GM12878 (cell line): ENCODE results near the gene DLK1. TPM values are rescaled to one million over a fixed set of nuclear protein-coding genes. Genes with fewer than 3 reads are reported as not detected.

Experiments
- ATAC-seq: fragments of 200-7000 bp; cut with Tn5 transposase; 3 replicates; pipeline ENCODE4 v1.9.1; 2020; ENCODE audit warnings: mild to moderate bottlenecking, moderate library complexity
- BruUV-seq: library from RNA; stranded (reverse); fragments of 400-500 nt; replicated peaks from 2 replicates; lab custom pipeline; 2021; lab: Mats Ljungman, UMichigan
- CTCF ChIA-PET: fragments of 300-600 bp; sonication (Branson Sonifier 250); formaldehyde crosslinking; extraction: SDS; loops from one replicate; lab custom pipeline; 2021; ENCODE audit warnings: inconsistent platforms; lab: Yijun Ruan, JAX
- POLR2A ChIA-PET: fragments of 350-600 bp; formaldehyde crosslinking; extraction: SDS; loops from one replicate; lab custom pipeline; 2021; ENCODE audit warnings: inconsistent platforms; lab: Charles Lee
- RAD21 ChIA-PET: fragments of 300-600 bp; sonication (Branson Sonifier 250); formaldehyde crosslinking; loops from one replicate; lab custom pipeline; 2023; ENCODE audit warnings: antibody characterized with exemption; ENCODE audit not compliant: unreplicated experiment; lab: Charles Lee
- SMC1A ChIA-PET: fragments of 300-600 bp; sonication (Branson Sonifier 250); formaldehyde crosslinking; loops from one replicate; lab custom pipeline; 2023; ENCODE audit not compliant: unreplicated experiment, uncharacterized antibody; lab: Charles Lee
- DNase-seq: peaks from one replicate; pipeline ENCODE4 v3.0.0-alpha.2; 2011; ENCODE audit warnings: low read depth, low spot score
- FAIRE-seq: peaks from 3 replicates; lab custom pipeline; 2011; peaks lifted over from hg19 to GRCh38; lab: Jason Lieb, UNC
- H2AFZ ChIP-seq: 2 replicates; pipeline ENCODE4 v1.6.0; 2011; ENCODE audit warnings: low read depth, low read length, control low read depth; ENCODE audit not compliant: control insufficient read depth
- H3K27ac ChIP-seq: 2 replicates; pipeline ENCODE4 v1.5.1; 2011; ENCODE audit warnings: control low read depth; ENCODE audit not compliant: control insufficient read depth, insufficient read depth
- H3K27me3 ChIP-seq, 2 experiments: replicated peaks in 1 of 2; 2 replicates each; pipeline versions ENCODE4 v1.6.0 to v1.6.1; 2011; ENCODE audit warnings: low read length in 1 of 2; ENCODE audit not compliant: control insufficient read depth in 2 of 2, insufficient read depth in 2 of 2
- H3K36me3 ChIP-seq, 2 experiments: 2 replicates each; pipeline ENCODE4 v1.5.1; 2011; ENCODE audit warnings: low read length in 1 of 2; ENCODE audit not compliant: control insufficient read depth in 2 of 2, insufficient read depth in 2 of 2
- H3K4me1 ChIP-seq: 2 replicates; pipeline ENCODE4 v1.6.1; 2011; ENCODE audit warnings: mild to moderate bottlenecking, low read length, moderate library complexity, mixed read lengths; ENCODE audit not compliant: control insufficient read depth, insufficient read depth
- H3K4me2 ChIP-seq: 2 replicates; pipeline ENCODE4 v1.6.0; 2011; ENCODE audit warnings: control low read depth; ENCODE audit not compliant: control insufficient read depth, insufficient read depth
- H3K4me3 ChIP-seq: fragments of 200-600 bp; sonication (generic); 2 replicates; pipeline ENCODE4 v1.5.1; 2016
- H3K79me2 ChIP-seq: 2 replicates; pipeline ENCODE4 v1.6.0; 2011; ENCODE audit warnings: low read length; ENCODE audit not compliant: control insufficient read depth, insufficient read depth
- H3K9ac ChIP-seq: 2 replicates; pipeline ENCODE4 v1.8.0; 2011; ENCODE audit warnings: low read length, control low read depth, mixed read lengths; ENCODE audit not compliant: control insufficient read depth, insufficient read depth
- H3K9me3 ChIP-seq: replicated peaks from 3 replicates; pipeline ENCODE4 v1.5.1; 2011; ENCODE audit warnings: mild to moderate bottlenecking, low read length; ENCODE audit not compliant: control insufficient read depth, insufficient read depth
- H4K20me1 ChIP-seq: 2 replicates; pipeline ENCODE4 v1.6.0; 2011; ENCODE audit not compliant: control insufficient read depth, insufficient read depth
- GABPA ChIP-seq: IDR thresholded peaks from 2 replicates; pipeline ENCODE4 v1.6.1; 2014; ENCODE audit warnings: antibody characterized with exemption, low read depth, mild to moderate bottlenecking, inconsistent platforms
- KAT2A ChIP-seq: conservative IDR thresholded peaks from 2 replicates; pipeline ENCODE4 v1.6.1; 2011; ENCODE audit warnings: low read depth, low read length; ENCODE audit not compliant: control insufficient read depth
- MXI1 ChIP-seq: fragments of 150-350 bp; IDR thresholded peaks from 2 replicates; pipeline ENCODE4 v1.6.1; 2011; ENCODE audit warnings: low read depth, mild to moderate bottlenecking, inconsistent platforms, low read length, improper control_type of control experiment
- MYC ChIP-seq: IDR thresholded peaks from 2 replicates; pipeline ENCODE4 v1.6.1; 2011; ENCODE audit warnings: mild to moderate bottlenecking, low read length, moderate library complexity, inconsistent platforms; ENCODE audit not compliant: insufficient read depth, insufficient replicate concordance, insufficient read length, severe bottlenecking
- NFYA ChIP-seq: IDR thresholded peaks from 2 replicates; pipeline ENCODE4 v1.6.1; 2011; ENCODE audit warnings: low read depth, mild to moderate bottlenecking, low read length, improper control_type of control experiment, borderline replicate concordance
- PML ChIP-seq: IDR thresholded peaks from 2 replicates; pipeline ENCODE4 v1.6.1; 2012; ENCODE audit warnings: low read length, inconsistent platforms
- TARDBP ChIP-seq: IDR thresholded peaks from 2 replicates; pipeline ENCODE4 v1.6.1; 2016; ENCODE audit warnings: borderline replicate concordance
- ZNF24 ChIP-seq: fragments of 450-650 bp; IDR thresholded peaks from 2 replicates; pipeline ENCODE4 v1.6.1; 2017; ENCODE audit warnings: antibody characterized with exemption, mild to moderate bottlenecking
- ZZZ3 ChIP-seq: IDR thresholded peaks from 2 replicates; pipeline ENCODE4 v1.6.1; 2011; ENCODE audit warnings: low read depth; ENCODE audit not compliant: control insufficient read depth, insufficient read length
- WGBS: methylation state at CpG from one replicate; pipeline ENCODE4 v1.1.6; 2016; ENCODE audit warnings: low lambda C conversion rate; ENCODE audit not compliant: insufficient replicate concordance, insufficient coverage; ENCODE audit errors: missing lambda C conversion rate; 5-methylcytosine and 5-hydroxymethylcytosine counted together
- in situ Hi-C: fragments of 300-500 bp; cut with MboI; formaldehyde crosslinking; loops from 9 replicates; pipeline ENCODE4 v1.14.3; 2018; ENCODE audit warnings: mixed read lengths
- intact Hi-C: fragments of 100-400 bp; cut with micrococcal nuclease; formaldehyde crosslinking; loops from one replicate; pipeline ENCODE4 v1.14.2; 2022; ENCODE audit not compliant: unreplicated experiment
- polyA plus RNA-seq, 11 experiments: library from polyadenylated mRNA; depleted of rRNA in 4 of 11; unstranded in 6 of 11; stranded (reverse) in 5 of 11; fragments of >200 nt; fragmentation: Nextera tagmentation in 4 of 11; fragmentation: Illumina TruSeq in 1 of 11; extraction: Ambion mirVana in 4 of 11; extraction: Trizol in 1 of 11; gene quantifications; 1 replicate in 1 of 11; 2 replicates in 10 of 11; pipeline versions ENCODE4 v1.2.1 to v1.2.3, GENCODE V29; 2011 to 2016; ENCODE audit warnings: inconsistent platforms in 2 of 11, missing spikeins in 2 of 11, low read depth in 1 of 11
- total RNA-seq, 4 experiments: library from RNA; depleted of rRNA in 3 of 4; stranded (reverse); fragments of >200 nt in 3 of 4; fragmentation: Illumina TruSeq in 1 of 4; extraction: Trizol in 1 of 4; gene quantifications; 2 replicates each; pipeline versions ENCODE4 v1.2.1 to v1.2.3, GENCODE V29; 2013 to 2021
- TF ChIP-seq, protein P1 (sequence below), 3 experiments: IDR thresholded peaks in 2 of 3; conservative IDR thresholded peaks in 1 of 3; 2 replicates each; pipeline ENCODE4 v1.5.1; 2011; ENCODE audit warnings: low read depth in 3 of 3, low read length in 3 of 3, mild to moderate bottlenecking in 3 of 3, control low read depth in 2 of 3, moderate library complexity in 2 of 3, inconsistent platforms in 1 of 3, mixed read lengths in 1 of 3; ENCODE audit not compliant: control insufficient read depth in 2 of 3, insufficient read depth in 1 of 3; ENCODE audit errors: extremely low read depth in 1 of 3

DLK1 gene
- total and polyA plus RNA-seq, 10 of the 15 experiments (the other 5 are each of a cell fraction or from before 2014, with no cell fraction given) = 0.87 TPM; not detected in 9

DNA sequence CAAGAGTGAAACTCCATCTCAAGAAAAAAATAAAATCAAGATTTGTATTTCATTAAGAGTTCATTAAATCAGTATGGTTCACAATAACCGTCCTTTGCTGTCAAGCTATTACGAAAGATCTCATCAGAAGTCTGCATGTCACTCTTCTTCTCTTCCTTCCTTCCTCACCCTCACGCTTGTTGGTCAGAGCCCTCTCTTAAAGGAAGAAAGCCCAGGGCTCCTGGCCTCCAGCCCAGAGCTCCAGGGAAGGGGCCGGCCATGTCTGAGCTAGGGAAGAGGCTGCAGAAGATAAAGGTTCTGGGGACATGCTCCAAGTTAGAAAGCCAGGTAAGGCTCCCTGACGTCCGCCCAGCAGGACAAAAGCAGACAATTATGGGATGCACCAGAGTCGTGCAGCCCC, 43.1 kb upstream of the DLK1 start (continued):
- no peak for TF ChIP-seq KAT2A

DNA sequence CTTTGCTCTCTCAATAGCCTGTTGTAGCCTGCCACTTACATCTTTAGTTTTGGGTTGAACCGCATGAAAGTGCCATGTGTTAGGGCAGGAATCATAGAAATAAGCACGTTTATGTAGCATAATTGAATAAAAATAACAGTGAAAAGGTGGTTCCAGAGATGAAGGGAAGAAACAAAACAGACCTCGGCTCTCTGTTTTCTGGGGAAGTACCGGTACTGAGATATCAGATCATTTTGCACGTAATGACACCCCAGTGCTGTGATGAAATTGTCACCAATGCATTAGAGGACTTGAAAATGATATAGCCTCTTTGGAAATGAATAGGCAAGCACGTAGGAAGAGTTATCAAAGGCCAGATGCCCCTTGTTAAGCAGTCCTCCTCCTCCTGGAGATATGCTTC, 42.5 kb upstream of the DLK1 start:
- Histone ChIP-seq H3K9me3 (no peaks in the 10 kb centered on the region), H3K79me2 (no peaks in the 10 kb centered on the region), H3K9ac (no peak overlapping the region), H3K4me3 (no peak overlapping the region), H3K36me3 (no peaks in the 10 kb centered on the region), H3K27ac (no peak overlapping the region), H3K4me1 (no peaks in the 10 kb centered on the region), H4K20me1 (no peaks in the 10 kb centered on the region), H3K27me3 (no peaks in the 10 kb centered on the region), H2AFZ (no peak overlapping the region), H3K4me2 (no peak overlapping the region)
- ChIA-PET POLR2A (no interaction called here), RAD21 (interaction anchor here (0.6 kb wide), 1 partner anchor 215 kb away, joined by 3 read pairs; no protein-coding TSS in a partner anchor), CTCF (no interaction called here), SMC1A (no interaction called here)
- ATAC-seq = no peak
- 8% methylated on average over 6 of the region's 6 CpGs for WGBS
- intact Hi-C loops = no loop called here
- no peak for FAIRE-seq
- BruUV-seq = no TSS peak
- in situ Hi-C loops = no loop called here
- TF ChIP-seq, protein P1, sequence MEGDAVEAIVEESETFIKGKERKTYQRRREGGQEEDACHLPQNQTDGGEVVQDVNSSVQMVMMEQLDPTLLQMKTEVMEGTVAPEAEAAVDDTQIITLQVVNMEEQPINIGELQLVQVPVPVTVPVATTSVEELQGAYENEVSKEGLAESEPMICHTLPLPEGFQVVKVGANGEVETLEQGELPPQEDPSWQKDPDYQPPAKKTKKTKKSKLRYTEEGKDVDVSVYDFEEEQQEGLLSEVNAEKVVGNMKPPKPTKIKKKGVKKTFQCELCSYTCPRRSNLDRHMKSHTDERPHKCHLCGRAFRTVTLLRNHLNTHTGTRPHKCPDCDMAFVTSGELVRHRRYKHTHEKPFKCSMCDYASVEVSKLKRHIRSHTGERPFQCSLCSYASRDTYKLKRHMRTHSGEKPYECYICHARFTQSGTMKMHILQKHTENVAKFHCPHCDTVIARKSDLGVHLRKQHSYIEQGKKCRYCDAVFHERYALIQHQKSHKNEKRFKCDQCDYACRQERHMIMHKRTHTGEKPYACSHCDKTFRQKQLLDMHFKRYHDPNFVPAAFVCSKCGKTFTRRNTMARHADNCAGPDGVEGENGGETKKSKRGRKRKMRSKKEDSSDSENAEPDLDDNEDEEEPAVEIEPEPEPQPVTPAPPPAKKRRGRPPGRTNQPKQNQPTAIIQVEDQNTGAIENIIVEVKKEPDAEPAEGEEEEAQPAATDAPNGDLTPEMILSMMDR (IDR thresholded peaks at IDR 0.05 in 2 of 3, conservative IDR thresholded peaks at IDR 0.05 in 1 of 3; ENCODE audit: control insufficient read depth in 2 of 3, extremely low read depth in 1 of 3, insufficient read depth in 1 of 3, low read depth in 3 of 3, low read length in 3 of 3) = no peak
- TF ChIP-seq NFYA (no peak), TARDBP (no peak), ZZZ3 (no peak), MYC (no peak), PML (no peak), ZNF24 (no peak), MXI1 (no peak), GABPA (no peak)
- no peak for DNase-seq
